K562 (cell line): ENCODE results near the gene CCDC34. TPM values are rescaled to one million over a fixed set of nuclear protein-coding genes. Genes with fewer than 3 reads are reported as not detected.

ENCODE experiments used
- ATAC-seq: fragments of 200-7000 bp; cut with Tn5 transposase; 3 replicates; pipeline ENCODE4 v1.9.1; 2020; ENCODE audit warnings: moderate library complexity
- BruUV-seq: library from RNA; stranded (reverse); fragments of 400-500 nt; replicated peaks from 2 replicates; lab custom pipeline; 2021; lab: Mats Ljungman, UMichigan
- CTCF ChIA-PET: fragments of 300-600 bp; formaldehyde crosslinking; extraction: SDS; loops from one replicate; lab custom pipeline; 2021; ENCODE audit warnings: low intra/inter-chr PET ratio; lab: Yijun Ruan, JAX
- POLR2A ChIA-PET: fragments of 300-600, 350-650 bp; sonication (Branson Sonifier 250); formaldehyde crosslinking; extraction: SDS; loops from one replicate; lab custom pipeline; 2021; ENCODE audit warnings: antibody characterized with exemption, inconsistent platforms; lab: Yijun Ruan, JAX
- DNase-seq, 4 experiments: peaks; one replicate each; pipeline versions ENCODE4 v3.0.0 to v3.0.0-alpha.2; 2011 to 2018; ENCODE audit warnings: low spot score in 3 of 4, mixed read lengths in 3 of 4; ENCODE audit errors: extremely low read depth in 1 of 4
- FAIRE-seq: peaks from 2 replicates; lab custom pipeline; 2011; peaks lifted over from hg19 to GRCh38; lab: Jason Lieb, UNC
- H2AFZ ChIP-seq: 2 replicates; pipeline ENCODE4 v1.6.0; 2011; ENCODE audit warnings: low read depth, low read length, control low read depth, inconsistent platforms
- H3K27ac ChIP-seq: fragments of 200-600 bp; 3 replicates; pipeline ENCODE4 v1.8.0; 2011; ENCODE audit warnings: low read depth, mild to moderate bottlenecking, control low read depth, inconsistent platforms, low read length, moderate library complexity, mixed read lengths; ENCODE audit errors: extremely low read depth
- H3K27me3 ChIP-seq, 2 experiments: fragments of 300-600 bp in 1 of 2; 2 replicates in 1 of 2; 3 replicates in 1 of 2; pipeline versions ENCODE4 v1.6.0 to v1.8.0; 2011; ENCODE audit warnings: inconsistent platforms in 2 of 2, low read length in 2 of 2, mild to moderate bottlenecking in 1 of 2, mixed read lengths in 1 of 2, moderate library complexity in 1 of 2; ENCODE audit not compliant: control insufficient read depth in 2 of 2, insufficient read depth in 2 of 2
- H3K36me3 ChIP-seq: fragments of 300-600 bp; 3 replicates; pipeline ENCODE4 v1.8.0; 2011; ENCODE audit warnings: mild to moderate bottlenecking, low read length, inconsistent platforms; ENCODE audit not compliant: control insufficient read depth, insufficient read depth
- H3K4me1 ChIP-seq, 2 experiments: fragments of 200-600 bp in 1 of 2; replicated peaks in 1 of 2; 2 replicates in 1 of 2; 3 replicates in 1 of 2; pipeline versions ENCODE4 v1.5.1 to v1.8.0; 2011; ENCODE audit warnings: inconsistent platforms in 2 of 2, low read length in 2 of 2, mild to moderate bottlenecking in 1 of 2, mixed read lengths in 1 of 2, moderate library complexity in 1 of 2; ENCODE audit not compliant: control insufficient read depth in 2 of 2, insufficient read depth in 2 of 2
- H3K4me2 ChIP-seq: 2 replicates; pipeline ENCODE4 v1.6.1; 2011; ENCODE audit warnings: low read length, control low read depth, inconsistent platforms, mixed read lengths; ENCODE audit not compliant: insufficient read depth
- H3K4me3 ChIP-seq: fragments of 200-600 bp; sonication (generic), shearing (Covaris generic); 2 replicates; pipeline ENCODE4 v1.5.1; 2016; ENCODE audit warnings: control low read depth, inconsistent platforms
- H3K79me2 ChIP-seq: fragments of 200-600 bp; 3 replicates; pipeline ENCODE4 v1.8.0; 2011; ENCODE audit warnings: low read length, inconsistent platforms; ENCODE audit not compliant: control insufficient read depth, insufficient read depth
- H3K9ac ChIP-seq, 2 experiments: 2 replicates each; pipeline versions ENCODE4 v1.6.0 to v1.6.1; 2011; ENCODE audit warnings: low read depth in 2 of 2, low read length in 2 of 2, control low read depth in 1 of 2, inconsistent platforms in 1 of 2, mild to moderate bottlenecking in 1 of 2, mixed read lengths in 1 of 2; ENCODE audit not compliant: insufficient read depth in 1 of 2
- H3K9me1 ChIP-seq: one replicate; pipeline ENCODE4 v1.6.0; 2011; ENCODE audit warnings: inconsistent platforms, mild to moderate bottlenecking, low read length, moderate library complexity; ENCODE audit not compliant: control insufficient read depth, insufficient read depth
- H3K9me3 ChIP-seq: replicated peaks from 2 replicates; pipeline ENCODE4 v1.5.1; 2011; ENCODE audit warnings: low read depth, low read length, inconsistent platforms; ENCODE audit not compliant: control insufficient read depth, insufficient read depth
- H4K20me1 ChIP-seq: replicated peaks from 2 replicates; pipeline ENCODE4 v1.6.1; 2011; ENCODE audit warnings: low read length, inconsistent platforms, mixed read lengths; ENCODE audit not compliant: control insufficient read depth, insufficient read depth
- C11orf30 ChIP-seq: fragments of 450-650 bp; IDR thresholded peaks from 2 replicates; pipeline ENCODE4 v1.6.1; 2016; ENCODE audit warnings: low read depth, mild to moderate bottlenecking
- FOXK1 ChIP-seq: sonication (generic); formaldehyde crosslinking; IDR thresholded peaks from 2 replicates; pipeline ENCODE4 v1.8.0; 2022; ENCODE audit warnings: missing genetic modification reagents, mild to moderate bottlenecking, borderline replicate concordance
- HDAC6 ChIP-seq: IDR thresholded peaks from 2 replicates; pipeline ENCODE4 v1.6.1; 2012; ENCODE audit warnings: low read depth, mild to moderate bottlenecking, control low read depth, inconsistent platforms, low read length, moderate library complexity
- HNRNPK ChIP-seq: fragments of 200-400 bp; formaldehyde crosslinking; IDR thresholded peaks from one replicate; pipeline ENCODE4 v1.6.1; 2018; ENCODE audit warnings: mild to moderate bottlenecking, low read depth, low read length; ENCODE audit not compliant: poor library complexity, severe bottlenecking
- HNRNPL ChIP-seq: fragments of 200-400 bp; formaldehyde crosslinking; IDR thresholded peaks from 2 replicates; pipeline ENCODE4 v1.6.1; 2017; ENCODE audit warnings: low read depth, mild to moderate bottlenecking, low read length
- IFI16 ChIP-seq: fragments of 250-450 bp; sonication (Bioruptor Pico); IDR thresholded peaks from 2 replicates; pipeline ENCODE4 v2.1.2; 2022; ENCODE audit warnings: mild to moderate bottlenecking, inconsistent platforms
- MECOM ChIP-seq: fragments of 250-450 bp; sonication (Bioruptor Pico); IDR thresholded peaks from 2 replicates; pipeline ENCODE4 v1.8.0; 2022; ENCODE audit warnings: inconsistent platforms
- NFIC ChIP-seq: fragments of 450-650 bp; IDR thresholded peaks from 2 replicates; pipeline ENCODE4 v1.6.1; 2017; ENCODE audit warnings: mild to moderate bottlenecking, inconsistent platforms
- POLR2AphosphoS2 ChIP-seq: IDR thresholded peaks from 2 replicates; pipeline ENCODE4 v1.6.1; 2012; ENCODE audit warnings: low read length, improper control_type of control experiment
- TAL1 ChIP-seq: fragments of 450-650 bp; IDR thresholded peaks from 2 replicates; pipeline ENCODE4 v1.6.1; 2016; ENCODE audit warnings: mild to moderate bottlenecking
- TBL1XR1 ChIP-seq, 2 experiments: IDR thresholded peaks; 2 replicates each; pipeline ENCODE4 v1.6.1; 2012; ENCODE audit warnings: improper control_type of control experiment in 2 of 2, low read length in 2 of 2, mild to moderate bottlenecking in 1 of 2
- TFAP4 ChIP-seq: sonication (generic); formaldehyde crosslinking; IDR thresholded peaks from 2 replicates; pipeline ENCODE4 v1.8.0; 2022; ENCODE audit warnings: missing genetic modification reagents, mild to moderate bottlenecking, moderate library complexity, borderline replicate concordance
- ZNF316 ChIP-seq: fragments of 450-650 bp; IDR thresholded peaks from 2 replicates; pipeline ENCODE4 v1.6.1; 2016
- WGBS: fragments of 100-300 bp; shearing (Covaris generic); methylation state at CpG from one replicate; pipeline ENCODE4 v1.1.6; 2016; ENCODE audit warnings: low coverage, mixed read lengths; ENCODE audit not compliant: insufficient coverage; ENCODE audit errors: missing lambda C conversion rate; 5-methylcytosine and 5-hydroxymethylcytosine counted together
- in situ Hi-C: fragments of 300-500 bp; cut with MboI; formaldehyde crosslinking; loops from 4 replicates; pipeline ENCODE4 v1.15.0; 2018; ENCODE audit warnings: inconsistent platforms, mixed read lengths
- intact Hi-C: fragments of 100-400 bp; cut with micrococcal nuclease; formaldehyde crosslinking; loops from 2 replicates; pipeline ENCODE4 v1.14.2; 2022
- polyA plus RNA-seq, 8 experiments: library from polyadenylated mRNA; depleted of rRNA in 4 of 8; stranded (reverse) in 5 of 8; unstranded in 3 of 8; fragments of >200 nt; fragmentation: Nextera tagmentation in 2 of 8; fragmentation: Illumina TruSeq in 1 of 8; extraction: Ambion mirVana in 2 of 8; extraction: Trizol in 1 of 8; gene quantifications; 2 replicates each; pipeline versions ENCODE4 v1.2.1 to v1.2.3, GENCODE V29; 2011 to 2014; ENCODE audit warnings: inconsistent platforms in 1 of 8, missing spikeins in 1 of 8
- total RNA-seq, 7 experiments: library from RNA; depleted of rRNA in 6 of 7; stranded (reverse); fragments of >200 nt in 6 of 7; fragmentation: Illumina TruSeq in 2 of 7; extraction: Trizol in 2 of 7; gene quantifications; 2 replicates each; pipeline versions ENCODE4 v1.2.1 to v1.2.3, GENCODE V29; 2011 to 2021; ENCODE audit warnings: low replicate concordance in 1 of 7

CCDC34 gene
- total and polyA plus RNA-seq, 9 of the 15 experiments (the other 6 are each of a cell fraction or from before 2014, with no cell fraction given), result 6.2 to 42.0 (median 15.7) TPM

DNA sequence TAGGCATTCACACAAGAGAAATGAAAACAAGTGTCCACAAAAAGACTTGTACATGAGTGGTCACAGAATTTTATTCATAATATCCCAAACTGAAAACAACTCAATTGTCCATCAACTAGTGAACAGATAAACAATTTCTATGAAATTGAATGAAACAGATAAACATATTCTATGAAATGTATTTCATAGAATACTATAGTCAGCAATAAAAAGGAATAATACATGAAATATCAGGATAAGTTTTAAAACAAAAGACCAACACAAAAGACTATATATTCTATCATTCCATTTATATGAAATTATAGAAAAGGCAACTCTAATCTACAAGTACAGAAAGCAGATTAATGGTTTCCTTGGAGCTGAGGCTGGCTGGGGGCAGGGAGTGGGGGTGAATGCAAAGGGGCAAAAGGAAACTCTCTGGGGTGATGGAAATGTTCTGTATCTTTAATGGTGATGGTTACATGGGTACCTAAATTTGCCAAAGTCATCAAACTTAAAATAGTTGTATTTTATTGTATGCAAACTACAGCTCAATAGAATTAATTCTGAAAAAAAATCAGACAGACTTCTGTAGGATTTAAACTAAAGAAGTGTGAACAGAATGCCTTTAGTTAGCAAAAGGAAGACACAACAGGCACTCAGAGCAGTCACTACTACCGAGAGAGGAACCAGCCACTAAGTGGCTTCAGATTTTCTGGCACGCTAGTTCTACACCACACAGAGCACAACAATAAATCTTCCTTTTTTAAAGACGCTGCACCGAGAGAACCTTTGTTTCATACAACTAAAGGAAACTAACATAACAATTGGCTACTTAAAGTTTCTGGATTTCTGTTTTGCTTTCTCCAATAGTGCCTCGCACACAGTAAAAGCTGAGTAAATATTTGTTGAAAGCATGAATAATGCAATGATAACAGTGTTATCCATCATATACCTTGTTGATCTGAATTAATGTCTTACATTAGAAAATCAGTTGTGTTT is 15.4 kb downstream of the CCDC34 start:
- Histone ChIP-seq H3K9me3 (no peaks in the 10 kb centered on the region), H3K9ac (no peak overlapping the region), H3K4me1 (0 out of 5 replicates have a peak, but pooled peaks cover 0 to 3% of the 10 kb centered on the region in 2 experiments), H3K9me1 (no peaks in the 10 kb centered on the region), H3K27ac (no peak overlapping the region), H3K79me2 (no peaks in the 10 kb centered on the region), H4K20me1 (no peaks in the 10 kb centered on the region), H2AFZ (no peak overlapping the region), H3K4me3 (no peak overlapping the region), H3K4me2 (no peak overlapping the region), H3K36me3 (peaks cover 6% of the 10 kb centered on the region; the same call in 1 of the 3 replicates), H3K27me3 (no peaks in the 10 kb centered on the region)
- DNase-seq (no peak), FAIRE-seq (no peak), ATAC-seq (no peak)
- BruUV-seq, result no TSS peak
- in situ Hi-C loops, result no loop called here
- CTCF ChIA-PET, result no interaction called here
- WGBS, result 79% methylated on average over 5 of the region's 5 CpGs
- no peak for TF ChIP-seq HNRNPK
- TF ChIP-seq MECOM (CRISPR knock-in tag), result no peak
- TF ChIP-seq POLR2AphosphoS2, result no peak
- TF ChIP-seq IFI16 (CRISPR knock-in tag), result no peak
- peak; percentile 91 for TF ChIP-seq ZNF316
- TF ChIP-seq HDAC6, result no peak
- peak; percentile 73 for TF ChIP-seq C11orf30
- TF ChIP-seq HNRNPL, result no peak
- no peak for TF ChIP-seq TFAP4 (CRISPR knock-in tag)
- no peak for TF ChIP-seq TAL1
- TF ChIP-seq NFIC, result no peak
- TF ChIP-seq FOXK1 (CRISPR knock-in tag), result no peak
- TF ChIP-seq TBL1XR1 (IDR thresholded peaks at IDR 0.05; ENCODE audit: low read length in 2 of 2), result no peak
- POLR2A ChIA-PET, result no interaction called here
- intact Hi-C loops, result no loop called here
